Stimulated activated CD4-positive, alpha-beta T cell treated with anti-CD3 and anti-CD28 coated beads, Interleukin-4, amount 100 ng/mL, for 24 hours (primary cell): ENCODE results near the gene GLRB.
"Not testable (repeated sequence)": the region's sequence is repeated elsewhere in the genome, so short reads cannot be mapped to it uniquely, and the experiment has no call there.

Source experiments
- DNase-seq: peaks from one replicate; pipeline ENCODE4 v3.0.0-alpha.2; 2020

The GLRB gene

GRCh38 chr4:157075811-157076577 lies at the start of gene GLRB:
TSS of gene GLRB (plus strand) at chr4:157076150. CDS start at chr4:157078025, 1,875 bp downstream.
- DNase-seq: no peak

GRCh38 chr4:157035471-157035870 lies 40.5 kb upstream of the GLRB start:
- no peak for DNase-seq

- DNase-seq: no peak
Measured at GRCh38 chr4:157040405-157040804, 35.5 kb upstream of the GLRB start.

GRCh38 chr4:157043131-157043530 lies 32.8 kb upstream of the GLRB start:
- DNase-seq: no peak

GRCh38 chr4:157045507-157046127 lies 30.3 kb upstream of the GLRB start:
- no peak for DNase-seq

- DNase-seq: no peak
Measured at GRCh38 chr4:157048248-157048647, 27.7 kb upstream of the GLRB start.

GRCh38 chr4:157050561-157050960 lies 25.4 kb upstream of the GLRB start:
- no peak for DNase-seq

GRCh38 chr4:157052429-157053040 lies 23.4 kb upstream of the GLRB start:
- DNase-seq: no peak

GRCh38 chr4:157057218-157057617 lies 18.7 kb upstream of the GLRB start:
- DNase-seq: no peak

- DNase-seq: not testable (repeated sequence)
Measured at GRCh38 chr4:157058899-157059298, 17.1 kb upstream of the GLRB start.

- DNase-seq: no peak
Measured at GRCh38 chr4:157072002-157072401, 3.9 kb upstream of the GLRB start.

- DNase-seq: no peak
Measured at GRCh38 chr4:157075401-157075800, 549 bp upstream of the GLRB start.

- DNase-seq: no peak
Measured at GRCh38 chr4:157076578-157076947, 613 bp downstream of the GLRB start.

- DNase-seq: no peak
Measured at GRCh38 chr4:157079441-157079840, 3.5 kb downstream of the GLRB start.

GRCh38 chr4:157080605-157081004 lies 4.7 kb downstream of the GLRB start:
- no peak for DNase-seq

- no peak for DNase-seq
Measured at GRCh38 chr4:157095716-157096115, 19.8 kb downstream of the GLRB start.

GRCh38 chr4:157096439-157096838 lies 20.5 kb downstream of the GLRB start:
- no peak for DNase-seq

- DNase-seq: no peak
Measured at GRCh38 chr4:157099506-157099905, 23.6 kb downstream of the GLRB start.

- no peak for DNase-seq
Measured at GRCh38 chr4:157104541-157104940, 28.6 kb downstream of the GLRB start.

GRCh38 chr4:157114671-157115070 lies 38.7 kb downstream of the GLRB start:
- DNase-seq: no peak

- DNase-seq: no peak
Measured at GRCh38 chr4:157115613-157116335, 39.8 kb downstream of the GLRB start.

- no peak for DNase-seq
Measured at GRCh38 chr4:157121401-157121800, 45.5 kb downstream of the GLRB start.

GRCh38 chr4:157127571-157127970 lies 51.6 kb downstream of the GLRB start:
- no peak for DNase-seq

- no peak for DNase-seq
Measured at GRCh38 chr4:157128395-157128794, 52.4 kb downstream of the GLRB start.
